Mesendoderm (in vitro differentiated cells): ENCODE results near the gene SRP14.

ENCODE experiments used
- DNase-seq: peaks from one replicate; pipeline ENCODE4 v3.0.0; 2013
- H2AK5ac ChIP-seq: 2 replicates; pipeline ENCODE4 v1.6.1; 2013; ENCODE audit warnings: low read length, inconsistent platforms
- H2BK120ac ChIP-seq: 2 replicates; pipeline ENCODE4 v1.6.1; 2013; ENCODE audit warnings: low read depth, mild to moderate bottlenecking, low read length, moderate library complexity, mixed read lengths
- H2BK15ac ChIP-seq: replicated peaks from 2 replicates; pipeline ENCODE4 v1.6.1; 2013; ENCODE audit warnings: low read depth, mild to moderate bottlenecking, moderate library complexity
- H2BK5ac ChIP-seq: 2 replicates; pipeline ENCODE4 v1.6.1; 2013; ENCODE audit warnings: low read length, inconsistent platforms
- H3K18ac ChIP-seq: 2 replicates; pipeline ENCODE4 v1.6.1; 2013; ENCODE audit warnings: mild to moderate bottlenecking, low read length, mixed read lengths
- H3K23ac ChIP-seq: one replicate; pipeline ENCODE4 v1.6.1; 2013; ENCODE audit warnings: low read length
- H3K27ac ChIP-seq: 2 replicates; pipeline ENCODE4 v1.5.1; 2013; ENCODE audit warnings: low read depth, mild to moderate bottlenecking, inconsistent platforms, low read length, moderate library complexity
- H3K27me3 ChIP-seq: 2 replicates; pipeline ENCODE4 v1.6.1; 2013; ENCODE audit warnings: low read length, control low read depth, mild to moderate bottlenecking, inconsistent platforms; ENCODE audit not compliant: insufficient read depth, poor library complexity
- H3K36me3 ChIP-seq: 2 replicates; pipeline ENCODE4 v1.6.1; 2013; ENCODE audit warnings: low read length, inconsistent platforms; ENCODE audit not compliant: control insufficient read depth, insufficient read depth
- H3K4ac ChIP-seq: one replicate; pipeline ENCODE4 v1.6.1; 2013; ENCODE audit warnings: low read depth, mild to moderate bottlenecking, low read length, moderate library complexity
- H3K4me1 ChIP-seq: 2 replicates; pipeline ENCODE4 v1.6.1; 2013; ENCODE audit warnings: low read depth, low read length, inconsistent platforms; ENCODE audit not compliant: control insufficient read depth
- H3K4me2 ChIP-seq: 2 replicates; pipeline ENCODE4 v1.6.1; 2013; ENCODE audit warnings: low read length
- H3K4me3 ChIP-seq: 2 replicates; pipeline ENCODE4 v1.5.1; 2013; ENCODE audit warnings: mild to moderate bottlenecking, low read length
- H3K56ac ChIP-seq: one replicate; pipeline ENCODE4 v1.6.1; 2013; ENCODE audit warnings: low read length
- H3K79me1 ChIP-seq: 2 replicates; pipeline ENCODE4 v1.6.1; 2013; ENCODE audit warnings: low read length, inconsistent platforms
- H3K79me2 ChIP-seq: 2 replicates; pipeline ENCODE4 v1.6.1; 2013; ENCODE audit warnings: mild to moderate bottlenecking, low read length; ENCODE audit not compliant: control insufficient read depth, insufficient read depth
- H3K9ac ChIP-seq: 2 replicates; pipeline ENCODE4 v1.6.1; 2013; ENCODE audit warnings: low read length, inconsistent platforms
- H4K5ac ChIP-seq: one replicate; pipeline ENCODE4 v1.6.1; 2013; ENCODE audit warnings: low read length
- H4K8ac ChIP-seq: one replicate; pipeline ENCODE4 v1.6.1; 2013; ENCODE audit warnings: low read depth, mild to moderate bottlenecking, control low read depth, low read length, moderate library complexity
- WGBS: extraction: QIAGEN DNeasy Blood & Tissue Kit; methylation state at CpG from one replicate; pipeline ENCODE4 v1.1.7; 2013; ENCODE audit warnings: low lambda C conversion rate, missing lambda C conversion rate; ENCODE audit not compliant: insufficient coverage; ENCODE audit errors: extremely low coverage; 5-methylcytosine and 5-hydroxymethylcytosine counted together

SRP14 gene

GRCh38 chr15:40082195-40082883, 43.4 kb upstream of the SRP14 start:
- Histone ChIP-seq H3K4me3 (no peak overlapping the region), H3K4me1 (peaks cover 21% of the 10 kb centered on the region), H3K79me1 (no peaks in the 10 kb centered on the region), H3K18ac (no peak overlapping the region), H3K36me3 (no peaks in the 10 kb centered on the region), H3K4me2 (no peak overlapping the region), H4K5ac (peak overlapping the region; percentile 47), H4K8ac (no peak overlapping the region), H2AK5ac (peak overlapping the region; percentile 93), H3K27ac (no peak overlapping the region), H3K56ac (peak overlapping the region; percentile 81), H2BK120ac (no peak overlapping the region), H3K27me3 (no peaks in the 10 kb centered on the region), H3K9ac (peak overlapping the region; percentile 53), H2BK5ac (no peak overlapping the region), H3K23ac (peak overlapping the region; percentile 81), H2BK15ac (no peak overlapping the region), H3K79me2 (no peaks in the 10 kb centered on the region), H3K4ac (no peak overlapping the region)
- no CpG with 5 or more reads among the region's 12 CpGs for WGBS
- DNase-seq: no peak

GRCh38 chr15:40081691-40082194, 42.8 kb upstream of the SRP14 start:
- Histone ChIP-seq H4K5ac (peak overlapping the region; percentile 47), H3K4me1 (peaks cover 16% of the 10 kb centered on the region), H3K4me3 (no peak overlapping the region), H3K4me2 (peak overlapping the region; percentile 3), H2BK15ac (peak overlapping the region; percentile 76), H2AK5ac (no peak overlapping the region), H3K56ac (peak overlapping the region; percentile 81), H3K79me1 (no peaks in the 10 kb centered on the region), H3K23ac (no peak overlapping the region), H3K27me3 (no peaks in the 10 kb centered on the region), H2BK120ac (no peak overlapping the region), H3K9ac (peak overlapping the region; percentile 53), H3K27ac (no peak overlapping the region), H4K8ac (no peak overlapping the region), H3K4ac (peak overlapping the region; percentile 49), H2BK5ac (no peak overlapping the region), H3K18ac (peak overlapping the region; percentile 12), H3K36me3 (no peaks in the 10 kb centered on the region), H3K79me2 (no peaks in the 10 kb centered on the region)
- no CpG with 5 or more reads among the region's 12 CpGs for WGBS
- DNase-seq: peak; percentile 87

GRCh38 chr15:40080847-40081246, 41.9 kb upstream of the SRP14 start:
- Histone ChIP-seq H3K79me2 (no peaks in the 10 kb centered on the region), H3K4me3 (no peak overlapping the region), H3K18ac (no peak overlapping the region), H3K4ac (no peak overlapping the region), H2BK5ac (no peak overlapping the region), H3K9ac (no peak overlapping the region), H3K27ac (no peak overlapping the region), H3K4me1 (peaks cover 15% of the 10 kb centered on the region), H3K27me3 (no peaks in the 10 kb centered on the region), H4K8ac (no peak overlapping the region), H3K79me1 (no peaks in the 10 kb centered on the region), H2AK5ac (no peak overlapping the region), H3K56ac (no peak overlapping the region), H2BK15ac (no peak overlapping the region), H3K36me3 (no peaks in the 10 kb centered on the region), H3K23ac (no peak overlapping the region), H3K4me2 (no peak overlapping the region), H4K5ac (no peak overlapping the region), H2BK120ac (no peak overlapping the region)
- no peak for DNase-seq
- WGBS: no CpG with 5 or more reads among the region's 5 CpGs

GRCh38 chr15:40080104-40080503, 41.1 kb upstream of the SRP14 start:
- Histone ChIP-seq H3K27me3 (no peaks in the 10 kb centered on the region), H3K56ac (no peak overlapping the region), H2BK5ac (no peak overlapping the region), H3K4me3 (no peak overlapping the region), H3K79me2 (no peaks in the 10 kb centered on the region), H3K79me1 (no peaks in the 10 kb centered on the region), H4K5ac (no peak overlapping the region), H2BK120ac (no peak overlapping the region), H3K27ac (no peak overlapping the region), H3K9ac (no peak overlapping the region), H3K4me1 (peaks cover 18% of the 10 kb centered on the region), H4K8ac (no peak overlapping the region), H2AK5ac (no peak overlapping the region), H3K4me2 (no peak overlapping the region), H3K36me3 (no peaks in the 10 kb centered on the region), H2BK15ac (no peak overlapping the region), H3K4ac (no peak overlapping the region), H3K18ac (no peak overlapping the region), H3K23ac (no peak overlapping the region)
- no CpG with 5 or more reads among the region's 1 CpG for WGBS
- no peak for DNase-seq

GRCh38 chr15:40079456-40079855, 40.5 kb upstream of the SRP14 start:
- no peak overlapping the region for H2BK5ac ChIP-seq
- H3K23ac ChIP-seq: no peak overlapping the region
- H2BK15ac ChIP-seq: no peak overlapping the region
- H3K79me2 ChIP-seq: no peaks in the 10 kb centered on the region
- peaks cover 18% of the 10 kb centered on the region for H3K4me1 ChIP-seq
- no CpG with 5 or more reads among the region's 6 CpGs for WGBS
- no peak overlapping the region for H3K4me3 ChIP-seq
- no peak overlapping the region for H3K56ac ChIP-seq
- no peak overlapping the region for H3K18ac ChIP-seq
- H2AK5ac ChIP-seq: no peak overlapping the region
- H4K5ac ChIP-seq: no peak overlapping the region
- H3K9ac ChIP-seq: no peak overlapping the region
- no peak overlapping the region for H3K27ac ChIP-seq
- no peaks in the 10 kb centered on the region for H3K27me3 ChIP-seq
- H4K8ac ChIP-seq: no peak overlapping the region
- no peak overlapping the region for H2BK120ac ChIP-seq
- no peaks in the 10 kb centered on the region for H3K79me1 ChIP-seq
- H3K4ac ChIP-seq: no peak overlapping the region
- DNase-seq: no peak
- no peaks in the 10 kb centered on the region for H3K36me3 ChIP-seq
- no peak overlapping the region for H3K4me2 ChIP-seq
